Stomach (tissue), 4 donors: ENCODE measurements around the gene TMEFF2.

Experiments used
- POLR2A ChIP-seq, 4 donors: fragments of 450-650 bp; IDR thresholded peaks; one replicate each; pipeline ENCODE4 v1.6.1; 2016; ENCODE audit warnings: antibody characterized with exemption in 4 of 4, control low read depth in 2 of 4, mild to moderate bottlenecking in 1 of 4, moderate library complexity in 1 of 4
- POLR2AphosphoS5 ChIP-seq, 3 donors: sonication (generic); formaldehyde crosslinking; IDR thresholded peaks; one replicate each; pipeline ENCODE4 v1.6.1; 2016; ENCODE audit warnings: antibody characterized with exemption in 3 of 3
- TF ChIP-seq, protein P1 (sequence below), 7 experiments: fragments of 450-650 bp in 4 of 7; fragments of 200-600 bp in 3 of 7; sonication (generic) in 3 of 7; IDR thresholded peaks; one replicate each; pipeline ENCODE4 v1.5.1; 2016 to 2019; ENCODE audit warnings: antibody characterized with exemption in 7 of 7, control low read depth in 2 of 7, mild to moderate bottlenecking in 1 of 7

DNA sequence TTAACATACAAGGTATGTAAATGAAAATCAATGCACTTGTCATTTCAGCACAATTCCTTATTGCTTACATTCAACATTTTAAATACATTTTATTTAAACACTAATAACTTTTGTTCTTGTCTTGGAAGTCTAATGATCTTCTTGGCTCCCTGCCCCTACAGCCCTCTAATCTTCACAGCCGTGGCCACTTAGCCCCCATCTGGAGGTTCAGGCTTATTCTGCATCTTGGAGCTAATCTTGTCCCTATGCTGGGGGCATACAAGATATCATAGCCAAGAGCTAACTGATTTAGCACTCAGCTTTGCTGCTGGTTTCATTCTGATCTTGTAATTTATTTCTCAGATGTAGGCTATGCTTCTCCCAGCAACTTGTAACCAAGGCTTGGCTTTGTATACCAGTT lies 140.8 kb downstream of the TMEFF2 start:
- TF ChIP-seq, protein P1, sequence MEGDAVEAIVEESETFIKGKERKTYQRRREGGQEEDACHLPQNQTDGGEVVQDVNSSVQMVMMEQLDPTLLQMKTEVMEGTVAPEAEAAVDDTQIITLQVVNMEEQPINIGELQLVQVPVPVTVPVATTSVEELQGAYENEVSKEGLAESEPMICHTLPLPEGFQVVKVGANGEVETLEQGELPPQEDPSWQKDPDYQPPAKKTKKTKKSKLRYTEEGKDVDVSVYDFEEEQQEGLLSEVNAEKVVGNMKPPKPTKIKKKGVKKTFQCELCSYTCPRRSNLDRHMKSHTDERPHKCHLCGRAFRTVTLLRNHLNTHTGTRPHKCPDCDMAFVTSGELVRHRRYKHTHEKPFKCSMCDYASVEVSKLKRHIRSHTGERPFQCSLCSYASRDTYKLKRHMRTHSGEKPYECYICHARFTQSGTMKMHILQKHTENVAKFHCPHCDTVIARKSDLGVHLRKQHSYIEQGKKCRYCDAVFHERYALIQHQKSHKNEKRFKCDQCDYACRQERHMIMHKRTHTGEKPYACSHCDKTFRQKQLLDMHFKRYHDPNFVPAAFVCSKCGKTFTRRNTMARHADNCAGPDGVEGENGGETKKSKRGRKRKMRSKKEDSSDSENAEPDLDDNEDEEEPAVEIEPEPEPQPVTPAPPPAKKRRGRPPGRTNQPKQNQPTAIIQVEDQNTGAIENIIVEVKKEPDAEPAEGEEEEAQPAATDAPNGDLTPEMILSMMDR (IDR thresholded peaks at IDR 0.05) = no peak
- no peak for TF ChIP-seq POLR2A (IDR thresholded peaks at IDR 0.05)
- TF ChIP-seq POLR2AphosphoS5 (IDR thresholded peaks at IDR 0.05) = no peak
